Anterior cingulate cortex (tissue), 58 donors: ENCODE measurements around the gene ECE1.

ENCODE experiments used
- DNase-seq, 58 donors: peaks; one replicate each; lab custom pipeline; 2025; lab: John Stamatoyannopoulos, UW

ECE1 gene

DNA sequence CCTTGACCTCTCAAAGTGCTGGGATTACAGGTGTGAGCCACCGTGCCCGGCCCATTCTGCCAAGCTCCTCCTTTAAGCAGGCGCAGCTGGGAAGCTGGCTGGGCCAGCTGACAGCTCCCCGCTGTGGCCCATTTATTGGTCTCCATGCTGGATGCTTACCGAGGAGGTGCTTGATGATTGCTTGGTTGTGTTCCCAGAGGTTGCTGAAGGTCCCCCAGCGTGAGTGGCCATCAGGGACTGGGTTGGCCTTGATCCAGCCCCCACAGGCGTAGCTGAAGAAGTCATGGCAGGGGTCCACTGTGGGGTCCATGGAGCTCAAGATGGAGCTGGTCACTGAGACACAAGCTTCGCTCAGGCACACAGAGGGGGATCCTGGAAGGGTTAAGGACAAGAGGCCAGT is 17.7 kb downstream of the ECE1 start:
- DNase-seq, result no peak

DNA sequence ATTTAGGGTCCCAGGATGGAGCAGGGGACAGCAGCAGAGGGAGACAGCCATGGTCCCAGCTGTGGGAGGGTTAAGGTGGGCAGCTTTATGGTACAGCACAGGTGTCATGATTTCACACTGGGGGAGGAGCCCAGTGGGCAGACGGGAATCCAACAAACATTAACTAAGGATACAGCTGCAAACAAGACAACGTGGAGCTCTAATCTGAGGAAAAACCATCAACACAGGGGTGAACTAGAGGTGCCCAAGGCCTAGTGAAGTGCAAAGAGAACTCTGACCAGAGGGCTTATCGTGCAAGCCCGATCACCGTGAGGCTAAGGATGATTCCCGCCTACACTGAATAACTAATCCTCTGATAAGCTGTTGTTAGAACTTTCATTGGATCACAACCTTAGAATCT is 18.7 kb downstream of the ECE1 start:
- no peak for DNase-seq

DNA sequence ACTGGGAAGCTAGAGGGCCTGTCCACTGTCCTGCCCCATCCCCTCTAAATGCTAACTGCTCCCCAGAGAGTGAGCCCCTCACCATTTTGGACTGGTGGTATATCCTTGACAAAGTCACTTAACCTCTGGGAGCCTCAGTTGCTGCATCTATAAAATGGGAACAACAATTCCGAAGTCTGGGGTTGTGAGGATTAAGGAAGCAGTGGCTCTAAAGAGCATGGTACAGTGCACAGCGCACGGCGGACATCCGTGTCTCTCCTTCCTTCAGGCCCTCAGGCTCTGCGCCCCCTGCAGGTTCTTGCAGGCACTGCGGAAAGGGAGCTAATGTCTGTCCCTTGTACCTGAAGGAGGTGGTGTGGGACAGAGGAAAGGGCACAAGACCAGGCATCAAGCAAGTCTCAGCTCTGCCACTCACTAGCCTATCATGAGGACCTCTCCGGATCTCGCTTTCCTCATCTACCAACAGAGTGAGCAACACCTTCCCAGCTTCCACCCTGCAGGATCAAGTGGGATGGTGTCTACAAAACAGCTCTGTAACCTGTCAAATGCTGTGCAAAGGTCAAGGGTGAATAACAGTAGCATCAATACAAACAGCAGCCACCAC is 20.1 kb downstream of the ECE1 start:
- DNase-seq, result peak in 17 of 58 donors; percentile 8 to 59 (median 24)

DNA sequence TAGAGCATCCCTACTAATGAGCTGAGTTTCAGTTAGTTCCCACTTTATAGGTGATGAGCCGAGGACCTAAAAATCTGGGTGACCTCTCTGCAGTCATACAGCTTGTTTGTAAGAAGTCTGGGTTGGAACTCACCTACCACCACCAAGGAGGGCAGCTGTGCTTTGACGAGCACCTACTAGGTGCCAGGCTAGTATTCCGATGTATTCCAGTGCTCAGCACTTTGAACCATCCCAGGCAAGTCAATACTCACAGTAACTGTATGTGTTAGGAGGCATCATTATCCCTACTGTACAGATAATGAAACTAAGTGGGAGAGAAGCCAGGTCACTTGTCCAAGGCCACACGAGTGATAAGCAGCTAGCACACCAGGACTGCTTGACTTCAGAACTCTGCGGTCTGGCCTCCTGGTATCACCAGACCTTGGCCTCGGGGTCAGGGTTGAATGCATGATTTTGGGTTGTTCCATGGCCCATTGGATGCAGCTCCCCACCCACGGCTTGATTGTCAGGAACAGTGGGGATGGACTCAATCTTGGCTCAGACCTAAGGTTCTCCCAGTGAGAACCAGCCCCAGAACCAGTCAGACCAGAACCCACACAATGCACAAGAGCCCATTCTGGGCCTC is 20.7 kb downstream of the ECE1 start:
- no peak for DNase-seq

DNA sequence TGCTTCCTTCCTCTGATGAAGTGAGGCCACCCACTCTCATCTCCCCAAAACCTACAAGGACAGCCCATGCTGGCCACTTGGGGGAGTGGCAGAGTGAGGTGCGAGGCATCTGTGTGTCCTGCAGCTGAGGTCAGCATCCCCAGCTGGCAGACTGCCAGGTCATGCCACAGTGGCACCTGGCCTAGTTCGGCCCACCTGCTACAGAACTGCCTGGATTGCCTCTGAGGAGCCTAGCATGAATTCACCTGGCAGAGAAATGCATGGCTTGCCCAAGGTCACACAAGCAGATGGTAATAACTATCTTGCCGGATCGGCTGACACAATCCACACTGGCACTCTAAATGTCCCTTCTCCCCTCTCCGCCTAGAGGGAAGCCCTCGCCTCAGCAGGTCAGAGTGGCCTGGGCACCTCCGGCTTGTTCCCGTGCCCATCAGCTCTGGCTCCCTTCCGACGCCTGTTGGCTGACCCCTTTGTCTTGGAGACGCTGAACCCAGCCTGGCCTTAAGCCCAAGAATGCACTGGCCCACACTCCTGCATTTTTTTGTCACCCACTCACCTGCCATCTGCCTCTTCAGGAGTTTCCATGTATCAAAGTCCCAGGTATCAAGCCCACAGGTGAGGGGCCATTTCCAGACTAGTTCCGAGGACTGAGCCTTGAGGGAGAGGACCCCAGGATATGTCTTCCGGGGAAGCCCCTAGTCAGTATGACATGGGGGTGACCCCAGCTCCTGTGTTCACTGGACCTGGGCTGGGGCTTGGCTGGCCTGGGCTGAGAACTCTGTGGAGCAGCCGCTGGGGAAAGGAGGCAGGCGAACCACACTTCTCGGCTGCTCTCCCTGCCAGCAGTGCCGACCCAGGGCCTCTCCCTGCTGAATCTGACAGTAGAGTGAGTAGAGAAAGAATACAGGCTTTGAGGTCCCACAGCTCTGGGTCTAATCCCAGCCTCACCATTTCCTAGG is 21.7 kb downstream of the ECE1 start:
- DNase-seq, result peak in 2 of 58 donors; percentile 12 to 37

DNA sequence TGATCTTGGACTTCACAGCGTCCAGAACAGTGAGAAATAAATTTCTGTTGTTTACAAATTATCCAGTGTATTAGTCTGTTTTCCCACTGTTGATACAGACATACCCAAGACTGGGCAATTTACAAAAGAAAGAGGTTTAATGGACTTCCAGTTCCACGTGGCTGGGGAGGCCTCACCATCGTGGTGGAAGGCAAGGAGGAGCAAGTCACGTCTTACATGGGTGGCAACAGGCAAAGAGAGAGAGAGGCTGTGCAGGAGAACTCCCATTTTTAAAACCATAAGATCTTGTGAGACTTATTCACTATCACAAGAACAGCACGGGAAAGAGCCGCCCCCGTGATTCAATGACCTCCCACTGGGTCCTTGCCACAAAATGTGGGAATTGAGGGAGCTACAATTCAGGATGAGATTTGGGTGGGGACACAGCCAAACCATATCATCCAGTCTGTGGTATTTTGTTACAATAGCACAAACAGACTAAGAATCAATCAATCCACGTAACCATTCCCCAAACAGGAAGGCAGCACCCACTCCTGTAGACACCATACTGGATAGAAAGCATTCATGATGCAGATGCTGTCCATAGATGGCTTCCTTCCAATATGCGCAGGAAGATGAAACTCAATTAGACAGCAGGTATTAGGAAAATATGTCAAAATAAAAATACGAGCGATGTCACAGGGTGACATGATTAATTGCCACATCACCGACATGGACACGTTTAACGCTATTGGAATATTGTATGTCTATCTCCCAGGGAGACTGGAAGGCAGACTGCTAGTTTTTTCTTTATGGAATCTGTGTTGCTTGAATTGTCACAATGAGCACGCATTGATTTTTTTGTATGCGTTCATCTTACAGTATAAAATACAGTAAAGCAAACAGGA is 22.8 kb downstream of the ECE1 start:
- DNase-seq, result no peak

DNA sequence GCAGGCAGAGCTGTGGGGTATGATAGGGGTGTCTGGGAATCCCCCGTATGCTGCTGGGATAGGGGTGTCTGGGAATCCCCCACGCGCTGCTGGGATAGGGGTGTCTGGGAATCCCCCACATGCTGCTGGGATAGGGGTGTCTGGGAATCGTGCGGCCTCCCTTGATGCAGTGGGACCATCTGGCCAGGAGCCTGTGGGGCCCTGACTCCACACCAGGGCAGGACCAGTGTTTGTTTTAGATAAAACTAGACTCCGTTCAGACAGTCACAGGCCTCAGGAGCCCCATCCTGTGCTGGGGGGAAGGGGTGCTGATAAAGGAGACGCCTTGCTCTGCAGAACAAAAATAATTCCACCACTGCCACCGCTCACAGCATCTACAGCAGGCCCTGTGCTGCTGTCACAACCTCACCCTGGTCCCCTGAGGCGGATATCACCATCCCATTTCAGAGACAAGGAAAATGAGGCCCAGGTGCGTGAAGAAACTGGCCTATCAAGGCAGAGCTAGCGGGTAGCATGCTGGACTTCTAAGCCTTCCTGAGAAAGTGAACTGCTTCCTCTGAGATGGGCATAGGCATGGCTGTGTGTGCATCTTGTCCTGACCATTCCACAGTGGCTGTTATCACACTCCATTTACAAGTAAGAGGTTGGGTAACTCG is 24.0 kb downstream of the ECE1 start:
- DNase-seq, result no peak

DNA sequence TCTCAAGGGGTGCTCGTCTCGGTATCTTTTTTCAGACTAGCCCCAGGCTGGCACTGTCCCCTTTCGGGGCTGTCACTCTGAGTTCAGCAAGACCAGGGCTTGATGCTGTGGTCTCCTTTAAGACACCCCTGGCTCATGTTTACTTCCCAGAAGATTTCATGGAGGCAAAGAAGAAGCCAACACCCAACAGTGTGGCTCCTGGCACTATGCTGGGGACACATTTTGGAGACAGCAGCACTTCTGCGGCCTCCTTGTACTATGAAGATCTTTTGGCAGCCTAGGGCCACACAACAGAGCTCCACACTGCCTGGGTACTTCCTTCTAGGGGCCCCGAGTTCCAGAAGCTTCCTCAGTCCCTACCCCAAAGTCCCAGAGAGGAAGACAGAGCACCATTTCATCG is 24.6 kb downstream of the ECE1 start:
- no peak for DNase-seq

DNA sequence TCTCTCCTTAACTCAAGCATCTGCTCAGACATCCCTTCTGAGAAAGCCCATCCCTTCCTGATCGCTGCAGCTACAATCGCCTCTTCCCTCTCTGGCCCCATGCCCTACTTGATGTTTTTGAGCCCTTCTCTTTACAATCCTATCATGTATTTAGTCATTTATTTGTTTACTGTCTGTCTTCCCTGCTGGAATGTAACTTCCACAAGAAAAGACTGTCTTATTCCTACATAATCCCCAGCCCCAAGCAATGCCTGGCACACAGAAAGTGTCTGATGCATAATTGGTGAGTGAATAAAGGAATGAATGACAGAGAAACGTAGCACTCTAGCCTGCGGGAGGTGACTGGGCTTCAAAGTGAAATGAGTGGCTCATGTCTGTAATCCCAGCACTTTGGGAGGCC is 25.4 kb downstream of the ECE1 start:
- no peak for DNase-seq

DNA sequence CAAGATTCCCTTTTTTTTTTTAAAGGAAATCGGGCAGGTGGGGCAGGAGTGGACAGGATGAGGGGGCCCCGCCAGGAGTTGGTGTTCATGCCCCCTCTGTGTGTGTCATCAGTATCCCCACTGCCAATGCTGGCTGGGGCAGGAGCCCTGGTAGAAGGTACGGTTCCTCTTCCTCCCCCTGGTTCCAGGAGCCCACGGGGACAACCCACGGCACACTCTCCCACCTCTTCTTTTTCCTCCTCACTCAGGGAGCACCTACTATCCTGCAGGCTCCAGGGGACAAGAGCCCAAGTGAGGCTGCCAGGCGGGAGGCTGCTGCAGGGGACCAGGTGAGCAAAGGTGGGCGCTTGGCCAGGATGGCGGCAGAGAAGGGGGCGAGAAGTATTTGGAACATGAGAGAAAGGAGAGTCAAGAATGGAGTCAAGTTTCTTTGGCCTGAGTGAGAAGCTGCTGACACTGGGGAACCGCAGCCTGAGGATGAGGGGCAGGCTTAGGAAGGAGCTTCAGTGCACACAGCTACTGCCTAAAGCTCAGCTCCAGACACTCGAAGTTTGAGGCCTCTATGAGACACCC is 26.5 kb downstream of the ECE1 start:
- DNase-seq, result no peak

DNA sequence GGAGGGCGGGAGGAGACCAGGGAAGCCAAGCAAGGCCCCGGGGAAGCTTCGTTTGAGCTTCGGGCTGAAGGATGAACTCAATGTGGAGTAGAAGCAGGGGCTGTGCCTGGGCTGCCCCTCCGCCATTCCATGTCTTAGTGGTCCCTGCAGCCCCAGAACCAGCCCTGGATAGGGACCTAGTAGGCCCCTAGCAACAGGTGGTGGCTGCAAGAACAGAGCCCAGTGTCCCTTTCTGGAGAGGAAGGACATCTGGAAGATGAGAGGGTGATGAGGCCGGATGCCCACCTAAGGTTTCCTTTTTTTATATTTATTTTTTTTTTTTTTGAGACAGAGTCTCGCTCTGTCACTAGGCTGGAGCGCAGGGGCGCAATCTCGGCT is 27.2 kb downstream of the ECE1 start:
- DNase-seq, result no peak

DNA sequence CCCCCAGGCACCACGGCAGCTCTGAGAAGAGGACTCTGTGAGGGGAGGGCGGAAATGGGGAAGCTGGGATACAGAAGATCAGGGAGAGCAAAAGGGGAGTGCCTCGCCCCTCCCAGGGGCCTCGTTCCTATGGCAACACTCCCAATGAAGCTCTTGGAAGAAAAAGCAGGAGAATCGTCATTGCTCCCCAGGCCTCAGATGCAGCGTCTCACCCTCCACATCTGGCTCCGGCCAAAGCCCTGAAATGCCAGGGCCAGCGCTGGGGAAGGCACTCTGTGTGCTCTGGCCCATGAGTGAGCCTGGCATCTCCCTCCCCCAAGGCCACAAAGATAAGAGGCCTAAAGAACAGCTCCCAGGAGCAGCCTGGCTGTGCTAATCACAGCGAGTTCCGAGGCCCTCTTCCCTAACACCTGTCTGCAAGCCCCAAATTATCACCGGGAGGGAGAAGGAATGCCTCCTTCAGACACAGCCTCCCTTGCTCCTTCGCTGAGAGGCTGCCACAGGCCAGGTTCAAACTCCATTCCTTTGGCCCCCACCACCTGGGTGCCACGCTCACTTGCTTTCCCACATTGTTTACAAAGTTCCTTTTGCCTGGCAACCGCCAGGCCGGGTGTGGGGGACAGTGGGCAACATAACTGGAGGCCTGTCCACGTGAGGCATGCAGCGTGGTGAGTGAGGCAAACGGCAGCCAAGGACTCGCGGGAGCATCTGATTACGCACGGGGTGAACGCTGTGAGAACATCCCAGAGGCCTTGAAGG is 27.8 kb downstream of the ECE1 start:
- DNase-seq, result peak in 22 of 58 donors; percentile 16 to 61 (median 30)

DNA sequence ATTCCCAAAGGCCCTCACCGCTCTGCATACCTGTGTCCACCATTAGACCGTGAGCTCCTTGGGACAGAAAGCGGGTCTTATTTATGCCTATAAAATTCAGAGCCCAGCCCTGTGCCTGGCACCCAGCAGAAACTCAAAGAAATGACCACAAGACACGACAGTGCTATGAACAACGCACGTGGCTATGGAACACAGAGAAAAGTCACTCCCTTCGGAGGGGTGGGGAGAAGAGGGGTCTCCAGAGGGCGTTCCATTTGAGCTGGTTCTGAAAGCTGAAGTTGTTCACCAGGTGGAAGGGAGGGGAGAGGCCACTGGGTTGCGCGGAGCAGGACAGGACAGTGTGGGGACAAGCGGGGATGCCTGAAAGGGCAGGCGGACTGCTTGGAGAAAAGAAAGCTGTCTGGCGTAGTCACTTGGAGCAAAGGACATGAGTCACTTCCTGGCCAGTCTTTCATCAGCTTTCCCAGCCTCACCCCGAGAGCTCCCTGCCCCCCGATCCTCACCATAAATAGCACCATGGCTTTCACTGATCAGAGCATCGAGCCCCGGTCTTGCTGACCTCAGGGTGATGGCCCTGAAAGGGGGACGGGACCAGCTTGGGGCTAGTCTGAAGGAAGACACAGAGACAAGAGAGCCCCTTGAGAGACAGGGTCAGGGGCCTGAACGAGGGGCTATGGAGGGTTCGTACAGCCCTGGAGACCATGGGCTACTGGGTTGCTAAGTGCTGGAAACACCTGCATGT is 28.5 kb downstream of the ECE1 start:
- peak in 9 of 58 donors; percentile 15 to 59 (median 39) for DNase-seq

DNA sequence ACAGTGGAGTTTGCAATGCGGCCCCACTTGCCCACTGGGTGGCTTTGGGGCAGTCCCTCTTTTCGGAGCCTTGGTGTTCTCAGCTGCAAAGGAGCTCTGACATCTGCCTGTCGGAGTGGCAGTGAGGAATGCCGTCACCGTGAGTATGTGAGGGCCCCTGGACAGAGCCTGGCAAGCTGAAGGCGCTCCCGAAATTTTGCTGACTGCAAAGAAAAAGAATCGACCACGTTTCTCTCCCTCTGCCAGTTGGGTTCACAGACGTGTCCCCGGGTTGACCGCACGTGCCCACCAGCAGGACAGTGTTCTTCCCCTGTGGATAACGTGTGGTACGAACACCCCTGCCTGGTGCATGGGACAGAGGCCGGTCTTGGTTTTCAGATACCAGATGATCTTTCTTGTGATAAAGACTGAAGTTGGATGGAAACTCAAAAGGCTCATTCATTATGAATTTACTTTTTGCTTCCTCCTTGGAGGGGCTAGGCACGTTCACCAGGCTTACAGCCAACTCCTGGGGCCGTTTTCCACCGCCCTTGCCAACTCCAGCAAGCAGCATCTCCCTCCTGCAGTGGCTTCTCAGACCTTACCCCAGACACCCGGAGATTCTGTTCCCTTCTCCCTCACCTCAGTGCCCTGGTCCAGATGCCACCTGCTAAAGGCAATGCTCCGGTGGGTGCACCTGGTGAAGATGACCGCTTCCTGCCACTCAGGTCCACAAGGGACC is 29.7 kb downstream of the ECE1 start:
- no peak for DNase-seq

DNA sequence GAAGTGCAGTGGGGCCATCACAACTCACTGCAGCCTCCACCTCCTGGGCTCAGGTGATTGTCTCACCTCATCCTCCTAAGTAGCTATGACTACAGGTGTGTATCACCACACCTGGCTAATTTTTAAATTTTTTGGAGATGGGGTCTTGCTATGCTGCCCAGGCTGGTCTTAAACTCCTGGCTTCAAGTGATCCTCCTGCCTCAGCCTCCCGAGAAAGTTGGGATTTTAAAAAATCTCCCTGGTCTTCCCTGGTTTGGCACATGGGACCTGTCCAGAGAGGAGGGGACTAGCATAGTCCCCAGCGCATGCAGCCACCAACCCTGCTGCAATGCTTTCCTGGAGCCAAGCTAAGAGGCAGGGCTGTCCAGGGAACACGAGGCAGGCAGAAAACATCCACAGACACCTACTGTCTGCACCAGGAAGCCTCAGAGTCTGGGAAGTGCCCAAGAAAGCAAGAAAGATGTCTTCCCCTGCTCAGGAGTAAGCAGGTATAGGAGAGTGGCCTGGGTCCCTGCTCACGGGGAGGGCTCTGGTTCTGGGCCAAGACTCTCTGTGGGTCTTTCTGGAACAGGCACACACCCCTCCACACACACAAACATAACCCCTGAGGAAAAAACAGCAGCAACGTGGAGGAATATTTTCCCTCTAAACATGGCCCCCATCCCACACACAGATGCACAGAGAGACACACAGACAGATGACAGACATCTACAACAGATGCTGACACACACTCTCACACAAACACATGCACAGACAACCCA is 30.8 kb downstream of the ECE1 start:
- DNase-seq, result no peak

DNA sequence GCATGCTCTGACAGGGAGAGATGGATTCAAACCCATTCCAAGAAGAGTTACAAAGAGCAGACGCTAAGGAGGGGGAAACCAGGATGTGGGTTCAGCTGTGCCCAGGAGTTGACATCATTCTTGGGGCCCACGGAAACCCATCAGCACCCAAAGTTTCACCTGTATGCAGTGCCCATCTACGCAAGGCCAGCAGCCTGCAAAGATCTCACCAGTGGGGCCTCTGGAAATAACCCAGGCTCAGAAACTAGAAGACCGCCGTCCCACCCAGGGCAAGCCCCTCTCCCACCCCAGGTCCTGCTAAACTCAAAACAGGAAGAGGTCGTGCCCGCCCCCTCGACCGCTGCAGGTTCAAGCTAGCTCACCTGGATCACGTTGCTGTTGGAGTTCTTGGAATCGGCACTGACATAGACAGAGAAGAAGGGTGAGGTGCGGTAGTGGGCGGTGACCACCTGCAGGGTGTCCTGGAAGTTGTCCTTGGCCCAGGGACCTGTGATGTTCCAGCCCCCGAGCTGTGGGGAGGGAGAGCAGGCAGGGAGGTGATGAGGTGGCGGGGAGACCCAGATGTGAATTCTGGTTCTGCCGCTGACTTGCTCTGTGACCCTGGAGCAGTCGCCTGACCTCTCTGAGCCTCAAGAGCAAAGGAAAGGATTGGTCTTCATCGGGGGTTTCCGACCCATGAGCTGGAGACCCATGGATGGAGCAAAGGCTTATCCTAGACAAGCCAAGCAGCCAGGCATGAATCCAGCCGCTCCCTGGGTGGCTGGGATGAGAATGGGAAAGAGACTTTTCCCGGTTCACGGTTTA is 31.7 kb downstream of the ECE1 start:
- no peak for DNase-seq
